ENCODE measurements around the gene KCNJ1. TPM values are rescaled to one million over a fixed set of nuclear protein-coding genes. Genes with fewer than 3 reads are reported as not detected.

Gene KCNJ1
- total RNA-seq, 4 donors from 2014 or later: 0.11 to 0.81 TPM; not detected in 2

DNA sequence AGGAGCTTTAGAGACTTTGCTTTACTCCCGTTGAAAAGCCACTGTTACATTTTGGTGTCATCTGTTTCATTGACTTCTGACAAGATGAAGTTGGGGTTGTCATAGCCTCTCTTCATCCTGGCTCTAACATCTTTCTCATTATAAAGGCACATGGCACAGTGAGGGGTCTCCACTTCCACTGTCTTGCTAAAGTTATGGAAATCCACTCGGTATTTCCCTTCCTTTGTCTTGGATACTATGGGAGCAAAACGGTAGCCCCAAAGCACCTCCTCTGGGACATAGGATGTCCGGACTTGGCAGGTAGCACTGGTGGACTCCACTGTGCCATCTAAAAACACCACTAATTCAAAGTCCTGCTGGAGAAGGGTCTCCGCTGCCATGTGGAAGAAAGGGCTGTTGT lies 28.0 kb downstream of the KCNJ1 start:
- Histone ChIP-seq H3K27ac (no peak overlapping the region), H3K27me3 (no peaks in the 10 kb centered on the region), H3K4me1 (peaks cover 7 to 11% of the 10 kb centered on the region in 2 donors), H3K36me3 (no peaks in the 10 kb centered on the region), H3K4me3 (replicated peaks in 1 of 3) (no peak overlapping the region), H3K9me3 (no peaks in the 10 kb centered on the region)
- WGBS, 2 donors: 81 to 86% methylated on average over 5 of the region's 5 CpGs
- TF ChIP-seq, protein P1, sequence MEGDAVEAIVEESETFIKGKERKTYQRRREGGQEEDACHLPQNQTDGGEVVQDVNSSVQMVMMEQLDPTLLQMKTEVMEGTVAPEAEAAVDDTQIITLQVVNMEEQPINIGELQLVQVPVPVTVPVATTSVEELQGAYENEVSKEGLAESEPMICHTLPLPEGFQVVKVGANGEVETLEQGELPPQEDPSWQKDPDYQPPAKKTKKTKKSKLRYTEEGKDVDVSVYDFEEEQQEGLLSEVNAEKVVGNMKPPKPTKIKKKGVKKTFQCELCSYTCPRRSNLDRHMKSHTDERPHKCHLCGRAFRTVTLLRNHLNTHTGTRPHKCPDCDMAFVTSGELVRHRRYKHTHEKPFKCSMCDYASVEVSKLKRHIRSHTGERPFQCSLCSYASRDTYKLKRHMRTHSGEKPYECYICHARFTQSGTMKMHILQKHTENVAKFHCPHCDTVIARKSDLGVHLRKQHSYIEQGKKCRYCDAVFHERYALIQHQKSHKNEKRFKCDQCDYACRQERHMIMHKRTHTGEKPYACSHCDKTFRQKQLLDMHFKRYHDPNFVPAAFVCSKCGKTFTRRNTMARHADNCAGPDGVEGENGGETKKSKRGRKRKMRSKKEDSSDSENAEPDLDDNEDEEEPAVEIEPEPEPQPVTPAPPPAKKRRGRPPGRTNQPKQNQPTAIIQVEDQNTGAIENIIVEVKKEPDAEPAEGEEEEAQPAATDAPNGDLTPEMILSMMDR (IDR thresholded peaks at IDR 0.05): no peak
- no peak for TF ChIP-seq POLR2A (IDR thresholded peaks at IDR 0.05)
- intact Hi-C loops (cut with DNase I): loop anchor here (10.0 kb wide), 1 partner anchor 204 kb away; no protein-coding TSS in a partner anchor
- DNase-seq: no peak

DNA sequence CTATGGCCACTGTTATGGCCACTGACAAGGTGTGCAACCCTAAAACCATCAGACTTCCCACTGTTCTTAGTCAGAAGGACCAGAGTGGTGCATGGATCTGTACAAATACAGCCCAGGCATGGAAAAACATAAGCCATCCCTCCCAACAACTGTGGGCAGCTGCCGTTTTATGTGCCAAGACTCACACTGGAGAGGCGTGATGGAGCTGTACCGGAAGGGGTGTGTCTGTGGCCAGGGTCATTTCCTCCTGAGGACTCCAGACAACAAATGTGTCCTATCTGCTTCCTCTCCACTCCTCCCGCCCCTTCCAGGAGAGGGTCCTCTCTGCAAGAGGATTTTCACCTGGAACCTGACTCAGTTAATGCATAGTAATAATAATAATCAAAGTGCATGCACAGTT lies 29.5 kb downstream of the KCNJ1 start:
- Histone ChIP-seq H3K4me3 (replicated peaks in 1 of 3) (no peak overlapping the region), H3K9me3 (no peaks in the 10 kb centered on the region), H3K36me3 (no peaks in the 10 kb centered on the region), H3K27me3 (no peaks in the 10 kb centered on the region), H3K4me1 (peaks cover 5 to 6% of the 10 kb centered on the region in 2 donors), H3K27ac (no peak overlapping the region)
- peak in 1 of 2 donors; percentile 9 for DNase-seq
- TF ChIP-seq POLR2A (IDR thresholded peaks at IDR 0.05): no peak
- TF ChIP-seq, protein P1 (IDR thresholded peaks at IDR 0.05): no peak
- intact Hi-C loops (cut with DNase I): loop anchor here (10.0 kb wide), 1 partner anchor 203 kb away; no protein-coding TSS in a partner anchor
- 69 to 83% methylated on average over 4 of the region's 4 CpGs for WGBS, 2 donors

DNA sequence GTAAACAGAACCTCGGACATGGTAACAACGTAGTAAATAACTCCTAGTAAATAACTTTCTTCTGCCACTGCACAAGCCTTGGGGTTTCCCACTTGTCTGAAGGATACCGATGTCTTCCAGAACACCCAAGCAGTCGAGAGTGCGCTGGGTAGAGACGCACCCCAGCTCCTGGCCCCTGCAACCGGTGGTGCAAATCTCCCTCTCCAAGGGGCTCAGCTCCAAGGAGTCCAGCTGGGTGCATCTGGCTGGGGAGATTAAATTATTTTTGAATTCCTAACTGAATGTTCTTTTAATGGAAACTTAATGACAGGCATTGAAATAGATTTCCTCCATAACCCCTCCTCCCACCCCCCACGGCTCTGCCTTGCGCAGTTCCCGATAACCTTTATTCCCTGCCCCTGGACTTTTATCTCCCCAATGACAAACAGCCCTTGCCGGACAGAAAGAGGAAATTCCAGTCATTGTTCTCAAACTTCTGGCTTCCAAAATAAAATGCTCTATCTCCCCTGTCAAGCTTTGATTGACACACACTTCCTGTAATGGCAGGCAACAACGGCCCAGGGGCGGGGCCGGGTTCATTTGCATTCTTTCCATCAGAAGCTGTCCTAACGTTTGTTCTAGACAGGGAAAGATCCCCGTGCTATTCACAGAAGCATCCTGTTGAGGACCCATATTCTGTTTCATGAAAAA lies 31.2 kb downstream of the KCNJ1 start:
- 51 to 57% methylated on average over 12 to 16 of the region's 16 CpGs for WGBS, 2 donors
- intact Hi-C loops (cut with DNase I): loop anchor here (10.0 kb wide), 1 partner anchor 201 kb away; no protein-coding TSS in a partner anchor
- peak in 1 of 2 donors; percentile 29 for DNase-seq
- H3K36me3 ChIP-seq: no peaks in the 10 kb centered on the region
- no peaks in the 10 kb centered on the region for H3K27me3 ChIP-seq
- TF ChIP-seq, protein P1 (IDR thresholded peaks at IDR 0.05): no peak
- TF ChIP-seq POLR2A (IDR thresholded peaks at IDR 0.05): no peak
- H3K4me1 ChIP-seq: peaks cover 0 to 2% of the 10 kb centered on the region in 2 donors
- no peak overlapping the region for H3K4me3 ChIP-seq (replicated peaks in 1 of 3)
- no peak overlapping the region for H3K27ac ChIP-seq
- no peaks in the 10 kb centered on the region for H3K9me3 ChIP-seq

DNA sequence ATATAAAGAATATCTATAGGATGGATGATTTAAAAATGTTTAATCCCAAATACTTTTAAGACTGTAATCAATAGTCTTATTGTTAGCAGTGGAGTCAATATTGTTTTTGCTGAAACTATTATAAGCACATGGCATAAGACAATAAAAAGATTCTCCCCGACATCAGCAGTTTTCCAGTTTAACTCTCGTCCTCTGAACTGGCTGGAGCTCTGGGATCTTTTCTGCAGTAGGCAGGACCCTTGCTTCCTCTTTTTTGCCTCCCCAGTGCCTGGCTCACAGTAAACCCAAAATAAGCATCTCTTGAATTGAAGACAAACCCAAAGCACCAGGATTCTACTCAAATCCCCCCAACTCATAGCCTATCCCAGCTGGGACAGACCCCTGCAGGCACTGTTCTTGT lies 32.9 kb downstream of the KCNJ1 start:
- H3K4me3 ChIP-seq (replicated peaks in 1 of 3): no peak overlapping the region
- no peaks in the 10 kb centered on the region for H3K36me3 ChIP-seq
- TF ChIP-seq POLR2A (IDR thresholded peaks at IDR 0.05): no peak
- TF ChIP-seq, protein P1 (IDR thresholded peaks at IDR 0.05): no peak
- 89 to 93% methylated on average over 2 of the region's 2 CpGs for WGBS, 2 donors
- intact Hi-C loops (cut with DNase I): loop anchor here (5.0 to 10.0 kb wide), 4 partner anchors 199 to 802 kb away; no protein-coding TSS in a partner anchor
- no peaks in the 10 kb centered on the region for H3K27me3 ChIP-seq
- H3K27ac ChIP-seq: no peak overlapping the region
- DNase-seq: no peak
- H3K4me1 ChIP-seq: peaks cover 0 to 3% of the 10 kb centered on the region in 2 donors
- no peaks in the 10 kb centered on the region for H3K9me3 ChIP-seq

DNA sequence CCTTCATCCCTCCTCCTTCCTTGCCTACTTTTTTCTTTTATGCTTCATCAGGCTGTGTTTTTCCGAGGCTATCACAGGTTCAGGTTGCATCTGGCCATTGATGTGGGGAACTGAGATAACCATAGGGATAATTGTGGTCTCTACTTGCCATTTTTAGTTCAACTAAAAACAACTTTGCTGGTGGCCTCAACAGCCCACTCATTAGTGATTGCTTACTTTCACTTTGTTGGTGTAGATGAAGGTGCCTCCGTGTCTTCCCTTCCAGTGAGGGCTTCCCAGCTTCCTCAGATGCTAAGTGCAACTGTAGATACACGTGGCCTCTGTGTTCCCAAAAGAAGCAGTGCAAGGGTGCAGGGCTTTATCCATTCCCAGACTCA lies 35.0 kb downstream of the KCNJ1 start:
- Histone ChIP-seq H3K27ac (no peak overlapping the region), H3K36me3 (no peaks in the 10 kb centered on the region), H3K27me3 (no peaks in the 10 kb centered on the region), H3K4me1 (peaks cover 0 to 3% of the 10 kb centered on the region in 2 donors), H3K9me3 (no peaks in the 10 kb centered on the region), H3K4me3 (replicated peaks in 1 of 3) (no peak overlapping the region)
- intact Hi-C loops (cut with DNase I): loop anchor here (5.0 to 10.0 kb wide), 4 partner anchors 197 to 800 kb away; no protein-coding TSS in a partner anchor
- TF ChIP-seq, protein P1 (IDR thresholded peaks at IDR 0.05): no peak
- TF ChIP-seq POLR2A (IDR thresholded peaks at IDR 0.05): no peak
- 60 to 75% methylated on average over 3 of the region's 3 CpGs for WGBS, 2 donors
- no peak for DNase-seq
